Calu3 (cell line): ENCODE results near the gene SRSF2. TPM values are rescaled to one million over a fixed set of nuclear protein-coding genes. Genes with fewer than 3 reads are reported as not detected.

Source experiments
- BruUV-seq: library from RNA; stranded (reverse); fragments of 400-500 nt; replicated peaks from 2 replicates; lab custom pipeline; 2021; lab: Mats Ljungman, UMichigan
- CTCF ChIA-PET: fragments of 300-600 bp; sonication (Branson Sonifier 250); formaldehyde crosslinking; loops from one replicate; lab custom pipeline; 2022; ENCODE audit warnings: antibody characterized with exemption; lab: Charles Lee
- DNase-seq: peaks from one replicate; pipeline ENCODE4 v3.0.0; 2022
- H3K27ac Mint-ChIP-seq: one replicate; pipeline ENCODE4 v1.8.0; 2022; ENCODE audit warnings: mixed read lengths; ENCODE audit not compliant: unreplicated experiment
- H3K27me3 Mint-ChIP-seq: one replicate; pipeline ENCODE4 v1.8.0; 2022; ENCODE audit warnings: mixed read lengths; ENCODE audit not compliant: unreplicated experiment
- H3K36me3 Mint-ChIP-seq: one replicate; pipeline ENCODE4 v1.8.0; 2022; ENCODE audit warnings: mild to moderate bottlenecking, moderate library complexity, mixed read lengths; ENCODE audit not compliant: insufficient read depth, unreplicated experiment
- H3K4me1 Mint-ChIP-seq: one replicate; pipeline ENCODE4 v1.8.0; 2022; ENCODE audit warnings: mild to moderate bottlenecking, low read depth, mixed read lengths; ENCODE audit not compliant: unreplicated experiment
- H3K4me3 Mint-ChIP-seq: one replicate; pipeline ENCODE4 v1.8.0; 2022; ENCODE audit warnings: mild to moderate bottlenecking, low read depth, moderate library complexity, mixed read lengths; ENCODE audit not compliant: unreplicated experiment
- H3K9me3 Mint-ChIP-seq: one replicate; pipeline ENCODE4 v1.8.0; 2022; ENCODE audit warnings: low read depth, mixed read lengths; ENCODE audit not compliant: unreplicated experiment
- intact Hi-C: fragments of 100-400 bp; cut with micrococcal nuclease; formaldehyde crosslinking; loops from one replicate; pipeline ENCODE4 v1.10.0; 2022; ENCODE audit not compliant: unreplicated experiment
- total RNA-seq: library from RNA; stranded (reverse); gene quantifications from 2 replicates; pipeline ENCODE4 v1.2.3, GENCODE V29; 2022
- TF ChIP-seq, protein P1 (sequence below): fragments of 200-600 bp; IDR thresholded peaks from one replicate; pipeline ENCODE4 v1.8.0; 2022; ENCODE audit warnings: antibody characterized with exemption; ENCODE audit not compliant: unreplicated experiment

SRSF2 gene
- total RNA-seq, 1 experiment from 2014 or later = 238 TPM

DNA sequence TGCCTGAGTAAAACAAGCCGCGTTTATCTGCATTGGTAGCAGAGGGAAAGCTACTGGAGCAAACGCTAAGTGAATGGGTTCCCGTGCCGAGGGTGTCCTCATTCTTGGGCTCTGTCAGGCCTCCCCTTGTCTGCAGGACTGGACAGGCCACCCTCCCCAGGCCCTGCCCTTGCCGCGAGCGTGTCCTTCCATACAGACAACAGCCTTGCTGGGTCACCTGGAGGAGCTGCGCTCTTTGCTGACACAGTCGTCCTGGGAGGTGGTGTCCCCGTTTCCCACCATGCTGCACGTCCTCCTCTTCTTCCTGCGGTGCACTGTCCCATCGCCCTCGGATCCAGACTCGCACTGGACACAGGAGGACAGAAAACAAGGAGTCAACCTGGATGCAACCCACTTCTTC is 18.6 kb downstream of the SRSF2 start:
- Mint-ChIP-seq H3K27ac (no peak overlapping the region), H3K36me3 (peaks cover 77% of the 10 kb centered on the region), H3K9me3 (no peaks in the 10 kb centered on the region), H3K27me3 (no peaks in the 10 kb centered on the region), H3K4me1 (peaks cover 13% of the 10 kb centered on the region), H3K4me3 (no peak overlapping the region)
- TF ChIP-seq, protein P1, sequence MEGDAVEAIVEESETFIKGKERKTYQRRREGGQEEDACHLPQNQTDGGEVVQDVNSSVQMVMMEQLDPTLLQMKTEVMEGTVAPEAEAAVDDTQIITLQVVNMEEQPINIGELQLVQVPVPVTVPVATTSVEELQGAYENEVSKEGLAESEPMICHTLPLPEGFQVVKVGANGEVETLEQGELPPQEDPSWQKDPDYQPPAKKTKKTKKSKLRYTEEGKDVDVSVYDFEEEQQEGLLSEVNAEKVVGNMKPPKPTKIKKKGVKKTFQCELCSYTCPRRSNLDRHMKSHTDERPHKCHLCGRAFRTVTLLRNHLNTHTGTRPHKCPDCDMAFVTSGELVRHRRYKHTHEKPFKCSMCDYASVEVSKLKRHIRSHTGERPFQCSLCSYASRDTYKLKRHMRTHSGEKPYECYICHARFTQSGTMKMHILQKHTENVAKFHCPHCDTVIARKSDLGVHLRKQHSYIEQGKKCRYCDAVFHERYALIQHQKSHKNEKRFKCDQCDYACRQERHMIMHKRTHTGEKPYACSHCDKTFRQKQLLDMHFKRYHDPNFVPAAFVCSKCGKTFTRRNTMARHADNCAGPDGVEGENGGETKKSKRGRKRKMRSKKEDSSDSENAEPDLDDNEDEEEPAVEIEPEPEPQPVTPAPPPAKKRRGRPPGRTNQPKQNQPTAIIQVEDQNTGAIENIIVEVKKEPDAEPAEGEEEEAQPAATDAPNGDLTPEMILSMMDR = no peak
- intact Hi-C loops = loop anchor here (10.0 kb wide), 1 partner anchor 74 kb away; the partner anchor contains the start of gene ST6GALNAC1
- BruUV-seq = no TSS peak
- CTCF ChIA-PET = no interaction called here
- DNase-seq = no peak

DNA sequence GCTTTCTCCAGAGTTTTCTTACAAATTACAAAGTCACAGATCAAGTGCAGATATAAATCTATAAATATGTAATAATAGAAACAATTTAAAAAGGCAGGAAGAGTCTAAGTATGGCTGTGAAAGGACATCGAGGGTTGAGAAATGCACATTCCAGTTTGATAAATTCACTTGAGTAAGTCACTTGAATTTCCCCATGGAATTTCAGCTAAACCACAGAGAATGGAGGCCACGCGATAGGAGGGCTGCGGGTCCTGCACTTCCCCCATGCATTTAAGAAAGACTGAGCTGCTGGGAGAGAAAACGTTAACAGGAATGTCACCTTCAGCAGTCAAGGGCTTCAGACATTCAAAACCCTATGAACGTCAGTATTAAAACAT is 20.3 kb downstream of the SRSF2 start:
- Mint-ChIP-seq H3K27me3 (no peaks in the 10 kb centered on the region), H3K36me3 (peaks cover 63% of the 10 kb centered on the region)
- CTCF ChIA-PET = no interaction called here

DNA sequence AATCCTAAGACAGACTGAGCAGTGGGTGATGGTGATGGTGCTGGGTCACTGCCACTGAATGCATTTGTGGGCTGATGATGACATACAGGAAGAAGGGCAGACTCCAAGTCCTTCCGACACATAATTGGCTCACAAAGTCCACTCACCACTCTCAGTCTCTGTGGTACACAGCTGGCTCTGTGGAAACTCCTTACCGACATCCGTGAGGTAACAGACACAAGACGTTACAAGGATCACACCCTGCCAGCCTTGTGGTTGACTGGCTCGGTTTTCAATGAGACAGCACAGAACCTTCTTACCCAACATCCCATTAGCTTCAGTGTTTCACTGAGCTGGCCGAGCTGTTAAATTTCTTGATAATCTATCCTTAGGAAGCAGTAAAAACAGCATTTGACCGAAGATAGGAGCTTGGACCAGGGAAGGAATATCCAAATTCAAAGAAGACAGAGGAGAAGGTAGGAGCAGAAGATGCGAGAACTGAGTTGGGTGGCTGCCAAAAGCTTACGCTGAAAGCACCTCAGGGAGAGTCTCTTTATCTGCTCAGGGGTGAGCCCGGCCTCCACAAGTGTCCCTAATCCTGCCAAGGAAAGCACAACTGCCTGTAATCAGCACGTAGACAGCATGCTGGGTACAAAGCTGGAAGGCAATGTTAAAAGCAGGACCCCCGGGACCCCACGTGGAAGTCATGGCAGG is 20.8 kb downstream of the SRSF2 start:
- peaks cover 13% of the 10 kb centered on the region for H3K4me1 Mint-ChIP-seq
- TF ChIP-seq, protein P1 = no peak
- H3K9me3 Mint-ChIP-seq = no peaks in the 10 kb centered on the region
- CTCF ChIA-PET = no interaction called here
- DNase-seq = no peak
- H3K36me3 Mint-ChIP-seq = peaks cover 63% of the 10 kb centered on the region
- H3K27me3 Mint-ChIP-seq = no peaks in the 10 kb centered on the region
- H3K4me3 Mint-ChIP-seq = no peak overlapping the region
- intact Hi-C loops = loop anchor here (10.0 kb wide), 1 partner anchor 71 kb away; the partner anchor contains the start of gene ST6GALNAC1
- no peak overlapping the region for H3K27ac Mint-ChIP-seq
- BruUV-seq = no TSS peak

More for the DNA sequence above, 20.3 kb downstream of the SRSF2 start:
- H3K9me3 Mint-ChIP-seq = no peaks in the 10 kb centered on the region
- peaks cover 13% of the 10 kb centered on the region for H3K4me1 Mint-ChIP-seq
- no TSS peak for BruUV-seq
- H3K4me3 Mint-ChIP-seq = no peak overlapping the region
- intact Hi-C loops = loop anchor here (10.0 kb wide), 1 partner anchor 72 kb away; the partner anchor contains the start of gene ST6GALNAC1
- no peak overlapping the region for H3K27ac Mint-ChIP-seq
- DNase-seq = no peak
- TF ChIP-seq, protein P1 = no peak

DNA sequence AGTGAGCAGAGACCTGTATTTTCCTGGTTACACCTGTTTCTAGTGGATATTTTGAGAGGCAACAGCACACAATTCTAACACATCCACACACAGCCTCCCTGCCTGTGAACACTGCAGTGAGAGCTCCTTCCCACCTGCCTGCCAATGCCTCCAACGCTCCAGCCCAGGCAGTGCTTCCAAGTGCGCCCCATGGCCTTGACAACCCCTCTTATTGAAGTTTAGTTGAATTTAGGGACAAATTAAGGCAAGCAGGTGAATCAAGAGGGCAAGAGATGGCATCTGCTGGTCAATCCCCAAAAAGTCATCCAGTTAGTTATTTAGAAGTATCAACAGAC is 21.7 kb downstream of the SRSF2 start:
- Mint-ChIP-seq H3K4me3 (no peak overlapping the region), H3K27ac (no peak overlapping the region), H3K4me1 (peaks cover 13% of the 10 kb centered on the region), H3K36me3 (peaks cover 61% of the 10 kb centered on the region), H3K9me3 (no peaks in the 10 kb centered on the region), H3K27me3 (no peaks in the 10 kb centered on the region)
- no peak for DNase-seq
- intact Hi-C loops = loop anchor here (10.0 kb wide), 1 partner anchor 71 kb away; the partner anchor contains the start of gene ST6GALNAC1
- CTCF ChIA-PET = no interaction called here
- TF ChIP-seq, protein P1 = no peak
- BruUV-seq = no TSS peak
